ENCODE data around the gene S100B. TPM values are rescaled to one million over a fixed set of nuclear protein-coding genes. Genes with fewer than 3 reads are reported as not detected.

The S100B gene
- total RNA-seq, 2 donors from 2014 or later = 0.72 TPM; not detected in 1

- Mint-ChIP-seq H3K27ac (peak overlapping the region; percentile 92), H3K9me3 (no peaks in the 10 kb centered on the region), H3K4me1 (ENCODE audit: low read depth) (peaks cover 65% of the 10 kb centered on the region), H3K4me3 (peak overlapping the region; percentile 86 to 90), H3K36me3 (ENCODE audit: insufficient read depth in 2 of 2) (peaks cover 6 to 11% of the 10 kb centered on the region in 2 donors), H3K27me3 (ENCODE audit: low read depth) (no peaks in the 10 kb centered on the region)
- ATAC-seq (replicated peaks in 1 of 2) (peak; percentile 51 to 56), DNase-seq (no peak)
These were observed 44.1 kb downstream of the S100B start for GRCh38 chr21:46560568-46561444.

DNA sequence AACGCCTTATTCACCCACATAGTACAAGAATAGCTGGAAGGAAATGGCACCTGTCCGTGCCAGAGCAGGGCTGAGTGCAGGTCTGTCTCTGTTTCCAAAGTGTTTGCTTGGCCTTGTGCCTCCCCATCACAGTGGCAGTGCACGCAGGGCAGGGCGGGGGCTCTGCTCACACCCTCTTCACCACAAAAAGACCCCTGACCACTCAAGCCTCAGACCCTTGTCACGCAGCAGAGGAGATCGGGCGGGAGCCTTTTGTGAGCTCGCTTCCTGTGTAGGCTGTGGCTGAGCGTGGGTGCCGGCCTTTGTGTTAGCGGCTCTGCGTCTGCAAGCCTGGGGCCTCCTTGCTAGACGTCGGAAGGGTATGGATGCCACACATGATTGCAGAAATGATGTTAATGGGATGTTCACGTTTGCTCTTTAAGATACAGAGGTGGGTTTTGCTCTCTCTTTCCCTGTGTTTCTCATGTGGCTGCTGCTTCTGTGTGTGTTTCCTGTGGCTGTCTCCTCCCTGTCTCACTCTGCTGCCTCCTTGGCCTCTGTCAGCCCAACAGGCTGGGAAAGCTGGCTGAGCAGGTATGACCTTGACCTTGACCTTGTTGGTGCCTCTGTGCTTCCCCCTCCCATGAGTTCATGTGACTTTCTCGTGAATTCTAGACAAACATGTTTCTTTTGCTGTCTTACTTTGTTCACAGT, 45.4 kb downstream of the S100B start:
- Mint-ChIP-seq H3K4me3 (peak overlapping the region; percentile 86 to 90), H3K27ac (peak overlapping the region; percentile 92), H3K9me3 (no peaks in the 10 kb centered on the region), H3K4me1 (ENCODE audit: low read depth) (peaks cover 66% of the 10 kb centered on the region), H3K36me3 (ENCODE audit: insufficient read depth in 2 of 2) (peaks cover 4 to 9% of the 10 kb centered on the region in 2 donors), H3K27me3 (ENCODE audit: low read depth) (no peaks in the 10 kb centered on the region)
- DNase-seq (peak; percentile 71 to 74), ATAC-seq (replicated peaks in 1 of 2) (peak; percentile 82 to 87)

DNA sequence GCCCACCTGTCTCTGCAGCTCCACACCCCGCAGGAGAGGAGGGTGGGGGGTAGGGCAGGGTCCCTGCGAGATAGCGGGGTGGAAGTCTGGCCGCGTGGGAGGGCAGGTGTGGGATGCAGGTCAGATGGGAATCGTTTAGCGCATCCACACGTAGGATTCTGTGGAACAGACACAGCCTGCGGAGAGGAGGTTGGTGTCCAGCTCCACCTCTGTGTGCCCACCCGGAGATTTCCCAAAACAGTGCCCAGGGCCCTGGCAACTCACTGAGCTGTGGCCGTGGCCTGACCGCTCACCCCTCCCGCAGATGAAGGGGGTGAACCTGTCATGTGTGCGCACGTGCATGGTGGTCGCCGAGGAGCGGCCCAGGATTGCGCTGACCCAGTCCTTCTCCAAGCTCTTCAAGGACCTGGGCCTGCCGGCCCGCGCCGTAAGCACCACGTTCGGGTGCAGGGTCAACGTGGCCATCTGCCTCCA, 46.9 kb downstream of the S100B start:
- H3K9me3 Mint-ChIP-seq = no peaks in the 10 kb centered on the region
- H3K4me3 Mint-ChIP-seq = no peak overlapping the region
- H3K36me3 Mint-ChIP-seq (ENCODE audit: insufficient read depth in 2 of 2) = peaks cover 4% of the 10 kb centered on the region in 2 donors
- no peak for ATAC-seq (replicated peaks in 1 of 2)
- H3K27ac Mint-ChIP-seq = no peak overlapping the region
- H3K4me1 Mint-ChIP-seq (ENCODE audit: low read depth) = peaks cover 70% of the 10 kb centered on the region
- H3K27me3 Mint-ChIP-seq (ENCODE audit: low read depth) = no peaks in the 10 kb centered on the region
- no peak for DNase-seq

- no peaks in the 10 kb centered on the region for H3K9me3 Mint-ChIP-seq
- DNase-seq = no peak
- no peak overlapping the region for H3K4me3 Mint-ChIP-seq
- no peaks in the 10 kb centered on the region for H3K27me3 Mint-ChIP-seq (ENCODE audit: low read depth)
- H3K4me1 Mint-ChIP-seq (ENCODE audit: low read depth) = peaks cover 70% of the 10 kb centered on the region
- no peak for ATAC-seq (replicated peaks in 1 of 2)
- H3K27ac Mint-ChIP-seq = no peak overlapping the region
- H3K36me3 Mint-ChIP-seq (ENCODE audit: insufficient read depth in 2 of 2) = peaks cover 3 to 4% of the 10 kb centered on the region in 2 donors
These were observed 47.4 kb downstream of the S100B start for GRCh38 chr21:46557469-46557868.

DNA sequence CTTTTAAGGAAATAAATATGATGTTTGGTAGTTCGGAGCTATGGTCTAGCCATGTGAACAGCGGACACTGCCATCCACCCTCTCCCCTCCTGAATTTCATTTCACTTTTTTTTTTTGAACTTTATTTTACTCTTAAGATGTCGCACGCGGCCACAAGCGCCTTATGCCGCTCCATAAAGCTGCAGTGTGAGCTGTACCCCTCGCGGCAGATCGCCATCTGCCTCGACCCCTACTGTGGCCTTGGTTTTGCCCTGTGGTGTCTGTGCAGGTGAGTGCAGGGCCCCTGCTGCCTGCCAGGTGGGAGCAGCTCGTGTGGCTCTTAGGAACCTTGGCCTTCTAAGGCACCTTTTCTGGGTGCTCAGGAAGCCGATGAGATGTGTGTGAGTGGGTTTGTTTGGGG, 48.1 kb downstream of the S100B start:
- Mint-ChIP-seq H3K27me3 (ENCODE audit: low read depth) (no peaks in the 10 kb centered on the region), H3K4me1 (ENCODE audit: low read depth) (peaks cover 69% of the 10 kb centered on the region), H3K9me3 (no peaks in the 10 kb centered on the region), H3K36me3 (ENCODE audit: insufficient read depth in 2 of 2) (peaks cover 2 to 3% of the 10 kb centered on the region in 2 donors), H3K4me3 (no peak overlapping the region), H3K27ac (no peak overlapping the region)
- ATAC-seq (replicated peaks in 1 of 2) = no peak
- no peak for DNase-seq

DNA sequence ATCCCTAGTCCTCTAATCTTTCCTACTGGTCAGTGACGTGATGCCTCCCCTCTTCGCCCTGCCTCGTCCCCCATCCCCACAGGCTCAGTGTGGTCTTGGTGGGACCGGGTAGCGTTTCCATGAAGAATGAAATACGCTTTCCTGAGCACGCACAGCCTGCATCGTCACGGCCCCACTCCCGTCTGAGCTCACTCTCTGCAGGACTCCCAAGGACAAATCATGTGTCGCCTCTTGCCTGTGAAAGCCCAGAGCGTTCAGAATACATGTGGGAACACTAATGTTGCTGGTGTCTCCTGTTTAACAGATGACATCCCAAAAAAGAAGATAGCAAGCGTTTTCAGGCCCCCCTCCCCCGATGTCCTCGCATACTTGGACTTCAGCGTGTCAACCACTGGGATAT, 49.2 kb downstream of the S100B start:
- Mint-ChIP-seq H3K36me3 (ENCODE audit: insufficient read depth in 2 of 2) (peaks cover 0 to 3% of the 10 kb centered on the region in 2 donors), H3K4me1 (ENCODE audit: low read depth) (peaks cover 69% of the 10 kb centered on the region), H3K9me3 (no peaks in the 10 kb centered on the region), H3K27ac (no peak overlapping the region), H3K4me3 (no peak overlapping the region), H3K27me3 (ENCODE audit: low read depth) (no peaks in the 10 kb centered on the region)
- ATAC-seq (replicated peaks in 1 of 2) (no peak), DNase-seq (no peak)

- DNase-seq = no peak
- Mint-ChIP-seq H3K36me3 (ENCODE audit: insufficient read depth in 2 of 2) (peaks cover under 1 to 6% of the 10 kb centered on the region in 2 donors), H3K4me1 (ENCODE audit: low read depth) (peaks cover 69% of the 10 kb centered on the region), H3K9me3 (no peaks in the 10 kb centered on the region), H3K27ac (no peak overlapping the region), H3K27me3 (ENCODE audit: low read depth) (no peaks in the 10 kb centered on the region), H3K4me3 (no peak overlapping the region)
- no peak for ATAC-seq (replicated peaks in 1 of 2)
These were observed 49.7 kb downstream of the S100B start for GRCh38 chr21:46555225-46555617.

DNA sequence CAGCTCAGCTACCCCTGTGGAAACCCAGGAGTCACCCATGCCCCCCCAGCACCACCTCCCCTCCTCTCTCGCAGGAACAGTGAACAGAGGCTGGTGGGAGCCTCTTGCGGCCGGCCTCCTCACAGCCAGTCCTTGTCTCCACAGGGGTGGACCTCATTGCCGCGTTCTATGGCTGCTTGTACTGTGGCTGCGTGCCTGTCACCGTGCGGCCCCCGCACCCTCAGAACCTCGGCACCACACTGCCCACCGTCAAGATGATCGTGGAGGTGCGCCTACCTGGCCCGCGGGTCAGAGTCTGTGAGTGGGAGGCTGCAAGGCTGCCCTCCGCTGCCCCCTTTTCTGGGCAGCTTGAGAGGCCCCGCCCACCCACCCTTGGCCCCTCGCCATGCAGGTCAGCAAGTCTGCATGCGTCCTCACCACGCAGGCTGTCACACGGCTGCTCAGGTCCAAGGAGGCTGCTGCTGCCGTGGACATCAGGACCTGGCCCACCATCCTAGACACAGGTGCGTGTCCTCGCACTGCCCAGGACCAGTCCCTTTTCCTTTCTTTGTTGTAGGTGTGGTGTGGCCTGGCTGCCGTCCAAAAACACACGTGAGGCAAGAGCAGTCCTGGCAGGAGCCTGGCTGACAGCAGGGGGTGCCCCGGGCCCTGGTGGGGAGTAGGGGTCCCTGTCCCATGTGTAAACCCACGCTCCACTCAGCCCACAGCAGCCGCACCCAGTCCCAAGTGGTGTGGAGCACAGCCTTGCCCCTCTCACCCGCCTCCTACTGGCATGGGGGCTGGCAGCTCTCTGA, 50.3 kb downstream of the S100B start:
- peaks cover 65% of the 10 kb centered on the region for H3K4me1 Mint-ChIP-seq (ENCODE audit: low read depth)
- no peak for DNase-seq
- H3K4me3 Mint-ChIP-seq = no peak overlapping the region
- no peaks in the 10 kb centered on the region for H3K27me3 Mint-ChIP-seq (ENCODE audit: low read depth)
- no peaks in the 10 kb centered on the region for H3K9me3 Mint-ChIP-seq
- no peak for ATAC-seq (replicated peaks in 1 of 2)
- no peak overlapping the region for H3K27ac Mint-ChIP-seq
- H3K36me3 Mint-ChIP-seq (ENCODE audit: insufficient read depth in 2 of 2) = peaks cover 3 to 8% of the 10 kb centered on the region in 2 donors

GRCh38 chr21:46553993-46554392, 50.9 kb downstream of the S100B start:
- peaks cover 59% of the 10 kb centered on the region for H3K4me1 Mint-ChIP-seq (ENCODE audit: low read depth)
- no peak for DNase-seq
- no peak overlapping the region for H3K27ac Mint-ChIP-seq
- H3K9me3 Mint-ChIP-seq = no peaks in the 10 kb centered on the region
- ATAC-seq (replicated peaks in 1 of 2) = no peak
- no peaks in the 10 kb centered on the region for H3K27me3 Mint-ChIP-seq (ENCODE audit: low read depth)
- H3K4me3 Mint-ChIP-seq = no peak overlapping the region
- H3K36me3 Mint-ChIP-seq (ENCODE audit: insufficient read depth in 2 of 2) = peaks cover 3 to 8% of the 10 kb centered on the region in 2 donors

DNA sequence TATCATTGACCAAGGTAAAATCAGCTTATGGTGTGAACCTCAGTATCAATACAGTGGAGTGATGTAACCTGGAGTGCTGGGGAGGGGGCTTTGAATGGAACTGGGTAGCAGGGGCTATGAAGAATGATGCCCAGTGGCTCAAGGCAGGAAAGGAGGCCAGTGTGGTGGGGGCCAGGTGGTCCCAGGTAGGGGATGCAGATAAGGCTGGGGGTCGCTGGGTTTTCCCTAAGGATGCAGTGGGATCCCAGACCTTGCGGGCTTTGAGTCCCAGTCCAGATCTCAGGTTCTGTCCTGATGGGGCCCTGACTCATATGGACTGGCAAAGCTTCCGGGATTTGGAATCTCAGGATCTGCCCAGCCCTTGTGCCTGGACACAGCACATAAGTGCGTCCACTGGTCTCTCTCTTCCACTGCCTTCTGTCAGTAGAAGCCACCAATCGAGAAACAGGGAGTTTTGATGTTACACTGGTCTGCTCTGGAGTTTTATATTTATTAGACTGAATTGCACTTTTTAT, 52.0 kb downstream of the S100B start:
- H3K4me1 Mint-ChIP-seq (ENCODE audit: low read depth) = peaks cover 50% of the 10 kb centered on the region
- H3K36me3 Mint-ChIP-seq (ENCODE audit: insufficient read depth in 2 of 2) = peaks cover 7 to 13% of the 10 kb centered on the region in 2 donors
- H3K27me3 Mint-ChIP-seq (ENCODE audit: low read depth) = no peaks in the 10 kb centered on the region
- DNase-seq (no peak), ATAC-seq (replicated peaks in 1 of 2) (no peak)
- H3K27ac Mint-ChIP-seq = peak overlapping the region; percentile 16
- no peak overlapping the region for H3K4me3 Mint-ChIP-seq
- H3K9me3 Mint-ChIP-seq = peaks cover 2% of the 10 kb centered on the region in 2 donors

DNA sequence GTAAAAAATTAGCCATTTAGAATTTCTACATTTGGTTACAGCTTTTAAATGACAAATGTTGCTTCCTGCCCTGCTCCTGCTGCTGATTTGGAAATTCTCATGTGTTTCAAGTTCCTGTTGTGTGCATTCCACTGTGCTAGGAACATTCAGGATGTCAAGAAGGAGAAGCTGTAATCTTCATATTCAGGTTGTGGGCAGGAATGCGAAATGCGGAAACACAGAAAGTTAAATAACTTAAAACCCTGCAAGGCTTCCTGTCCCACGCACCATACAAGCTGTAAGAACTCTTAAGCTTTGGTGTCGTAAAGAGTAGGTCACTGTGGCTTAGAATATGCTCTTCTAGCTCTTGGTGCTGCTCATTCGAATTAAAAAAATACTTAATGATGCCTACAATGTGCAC, 52.6 kb downstream of the S100B start:
- Mint-ChIP-seq H3K4me3 (peak overlapping the region; percentile 68 to 83), H3K27ac (peak overlapping the region; percentile 90), H3K36me3 (ENCODE audit: insufficient read depth in 2 of 2) (peaks cover 9 to 13% of the 10 kb centered on the region in 2 donors), H3K27me3 (ENCODE audit: low read depth) (no peaks in the 10 kb centered on the region), H3K9me3 (peaks cover 2% of the 10 kb centered on the region in 2 donors), H3K4me1 (ENCODE audit: low read depth) (peaks cover 46% of the 10 kb centered on the region)
- no peak for ATAC-seq (replicated peaks in 1 of 2)
- DNase-seq = no peak

DNA sequence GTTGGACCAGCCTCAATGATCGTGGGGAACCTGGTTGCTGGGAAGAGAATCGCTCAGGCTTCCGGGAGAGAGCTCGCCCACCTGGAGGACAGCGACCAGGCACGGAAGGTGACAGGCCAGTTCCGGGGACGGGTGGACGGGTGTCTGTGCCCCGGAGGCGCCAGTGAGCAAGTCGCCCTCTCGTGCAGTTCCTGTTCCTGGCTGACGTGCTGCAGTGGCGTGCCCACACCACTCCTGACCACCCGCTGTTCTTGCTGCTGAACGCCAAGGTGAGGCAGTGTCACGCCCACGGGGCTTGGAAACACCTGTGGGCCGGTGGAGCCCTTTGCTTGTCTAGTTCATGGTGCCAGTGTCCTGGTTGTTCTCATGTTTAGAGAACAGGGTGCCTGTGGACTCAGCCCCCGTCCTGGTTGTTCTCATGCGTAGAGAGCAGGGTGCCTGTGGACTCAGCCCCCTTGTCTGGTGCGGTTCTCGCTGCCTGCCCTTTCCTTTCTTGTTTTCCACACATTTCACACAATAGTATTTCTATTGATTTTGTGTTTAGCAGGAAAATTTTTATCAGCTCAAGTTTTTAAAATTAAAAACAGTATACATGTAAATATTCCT, 53.1 kb downstream of the S100B start:
- peaks cover 2% of the 10 kb centered on the region in 2 donors for H3K9me3 Mint-ChIP-seq
- no peaks in the 10 kb centered on the region for H3K27me3 Mint-ChIP-seq (ENCODE audit: low read depth)
- H3K4me3 Mint-ChIP-seq = peak overlapping the region; percentile 68 to 83
- peaks cover 44% of the 10 kb centered on the region for H3K4me1 Mint-ChIP-seq (ENCODE audit: low read depth)
- peak; percentile 56 to 68 for DNase-seq
- peak overlapping the region; percentile 90 for H3K27ac Mint-ChIP-seq
- peak; percentile 83 to 87 for ATAC-seq (replicated peaks in 1 of 2)
- peaks cover 9 to 11% of the 10 kb centered on the region in 2 donors for H3K36me3 Mint-ChIP-seq (ENCODE audit: insufficient read depth in 2 of 2)
